ENCODE results near the gene ABCC4. TPM values are rescaled to one million over a fixed set of nuclear protein-coding genes. Genes with fewer than 3 reads are reported as not detected.

ABCC4 gene
- total RNA-seq, 1 experiment from 2014 or later = 26.3 TPM

DNA sequence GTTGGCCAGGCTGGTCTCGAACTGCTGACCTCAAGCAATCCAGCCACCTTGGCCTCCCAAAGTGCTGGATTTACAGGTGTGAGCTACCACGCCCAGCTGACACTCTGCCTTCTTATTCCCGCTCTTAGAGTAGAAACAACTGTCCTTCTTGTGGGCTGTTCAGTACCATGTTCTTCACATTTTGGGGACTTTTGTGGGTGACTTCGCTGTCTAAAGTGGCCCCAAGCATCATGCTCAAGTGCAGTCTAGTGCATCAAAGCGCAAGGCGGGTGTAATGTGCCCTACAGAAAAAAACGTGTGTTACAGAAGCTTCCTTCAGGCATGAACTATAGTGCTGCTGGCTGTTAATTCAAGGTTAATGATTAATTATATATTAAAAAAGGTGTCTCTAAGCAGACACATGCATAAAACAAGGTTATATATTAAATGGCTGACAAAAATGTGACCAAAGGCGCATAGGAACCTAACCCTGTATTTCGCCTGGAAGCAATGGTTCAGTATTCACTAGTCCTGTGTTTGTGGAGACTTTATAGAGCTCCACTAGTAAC is 38.3 kb downstream of the ABCC4 start:
- CTCF ChIA-PET = no interaction called here
- peaks cover 70% of the 10 kb centered on the region for H3K79me2 ChIP-seq (ENCODE audit: insufficient read depth, low read length)
- H3K4me1 ChIP-seq (ENCODE audit: control insufficient read depth in 1 of 2, insufficient read depth in 2 of 2, low read length in 2 of 2) = peaks cover 20 to 52% of the 10 kb centered on the region in 2 experiments; a peak in 3 of 4 replicates
- H3K27ac ChIP-seq (ENCODE audit: low read depth, low read length) = no peak overlapping the region
- H3K27me3 ChIP-seq (ENCODE audit: insufficient read depth, low read length) = no peaks in the 10 kb centered on the region
- DNase-seq (ENCODE audit: low read depth, low spot score) (no peak), ATAC-seq (no peak)
- POLR2A ChIA-PET = no interaction called here
- no peaks in the 10 kb centered on the region; a peak in 1 of 4 replicates for H3K9me3 ChIP-seq (ENCODE audit: control insufficient read depth in 1 of 2, insufficient read depth in 1 of 2, low read depth in 1 of 2, low read length in 2 of 2)
- RAD21 ChIA-PET (ENCODE audit: low non-redundant PET in 1 of 2, low total read pairs in 2 of 2, uncharacterized antibody in 2 of 2, unreplicated experiment in 2 of 2) = no interaction called here
- intact Hi-C loops (cut with micrococcal nuclease) = no loop called here
- no peaks in the 10 kb centered on the region for H3K9me2 ChIP-seq (ENCODE audit: insufficient read depth)
- H2AFZ ChIP-seq (ENCODE audit: low read depth, low read length, poor library complexity, severe bottlenecking) = no peak overlapping the region
- no peak overlapping the region for H3K4me3 ChIP-seq (replicated peaks in 1 of 2; ENCODE audit: low read depth in 1 of 2, low read length in 2 of 2)
- no peaks in the 10 kb centered on the region for H4K20me1 ChIP-seq (ENCODE audit: insufficient read depth)
- no peak overlapping the region for H3K9ac ChIP-seq (ENCODE audit: low read length)
- TF ChIP-seq CEBPB (IDR thresholded peaks at IDR 0.05; ENCODE audit: low read depth) = no peak
- TF ChIP-seq CBX3 (IDR thresholded peaks at IDR 0.05; ENCODE audit: low read depth) = no peak
- no peak for TF ChIP-seq FOSL1 (IDR thresholded peaks at IDR 0.05; ENCODE audit: low read depth)
- no peak for TF ChIP-seq POLR2A (IDR thresholded peaks at IDR 0.05; ENCODE audit: borderline replicate concordance, extremely low read depth, insufficient read depth, insufficient read length)
- no peak for TF ChIP-seq YY1 (IDR thresholded peaks at IDR 0.05; ENCODE audit: extremely low read depth, insufficient replicate concordance, low read depth, low read length)
- TF ChIP-seq, protein P1, sequence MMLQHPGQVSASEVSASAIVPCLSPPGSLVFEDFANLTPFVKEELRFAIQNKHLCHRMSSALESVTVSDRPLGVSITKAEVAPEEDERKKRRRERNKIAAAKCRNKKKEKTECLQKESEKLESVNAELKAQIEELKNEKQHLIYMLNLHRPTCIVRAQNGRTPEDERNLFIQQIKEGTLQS (IDR thresholded peaks at IDR 0.05) = no peak
- TF ChIP-seq RAD21 (IDR thresholded peaks at IDR 0.05; ENCODE audit: low read depth) = no peak
- TF ChIP-seq, protein P2, sequence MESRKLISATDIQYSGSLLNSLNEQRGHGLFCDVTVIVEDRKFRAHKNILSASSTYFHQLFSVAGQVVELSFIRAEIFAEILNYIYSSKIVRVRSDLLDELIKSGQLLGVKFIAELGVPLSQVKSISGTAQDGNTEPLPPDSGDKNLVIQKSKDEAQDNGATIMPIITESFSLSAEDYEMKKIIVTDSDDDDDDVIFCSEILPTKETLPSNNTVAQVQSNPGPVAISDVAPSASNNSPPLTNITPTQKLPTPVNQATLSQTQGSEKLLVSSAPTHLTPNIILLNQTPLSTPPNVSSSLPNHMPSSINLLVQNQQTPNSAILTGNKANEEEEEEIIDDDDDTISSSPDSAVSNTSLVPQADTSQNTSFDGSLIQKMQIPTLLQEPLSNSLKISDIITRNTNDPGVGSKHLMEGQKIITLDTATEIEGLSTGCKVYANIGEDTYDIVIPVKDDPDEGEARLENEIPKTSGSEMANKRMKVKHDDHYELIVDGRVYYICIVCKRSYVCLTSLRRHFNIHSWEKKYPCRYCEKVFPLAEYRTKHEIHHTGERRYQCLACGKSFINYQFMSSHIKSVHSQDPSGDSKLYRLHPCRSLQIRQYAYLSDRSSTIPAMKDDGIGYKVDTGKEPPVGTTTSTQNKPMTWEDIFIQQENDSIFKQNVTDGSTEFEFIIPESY (IDR thresholded peaks at IDR 0.05; ENCODE audit: extremely low read depth, insufficient replicate concordance, low read length) = no peak
- TF ChIP-seq SIN3A (IDR thresholded peaks at IDR 0.05; ENCODE audit: low read depth) = no peak
- TF ChIP-seq, protein P3, sequence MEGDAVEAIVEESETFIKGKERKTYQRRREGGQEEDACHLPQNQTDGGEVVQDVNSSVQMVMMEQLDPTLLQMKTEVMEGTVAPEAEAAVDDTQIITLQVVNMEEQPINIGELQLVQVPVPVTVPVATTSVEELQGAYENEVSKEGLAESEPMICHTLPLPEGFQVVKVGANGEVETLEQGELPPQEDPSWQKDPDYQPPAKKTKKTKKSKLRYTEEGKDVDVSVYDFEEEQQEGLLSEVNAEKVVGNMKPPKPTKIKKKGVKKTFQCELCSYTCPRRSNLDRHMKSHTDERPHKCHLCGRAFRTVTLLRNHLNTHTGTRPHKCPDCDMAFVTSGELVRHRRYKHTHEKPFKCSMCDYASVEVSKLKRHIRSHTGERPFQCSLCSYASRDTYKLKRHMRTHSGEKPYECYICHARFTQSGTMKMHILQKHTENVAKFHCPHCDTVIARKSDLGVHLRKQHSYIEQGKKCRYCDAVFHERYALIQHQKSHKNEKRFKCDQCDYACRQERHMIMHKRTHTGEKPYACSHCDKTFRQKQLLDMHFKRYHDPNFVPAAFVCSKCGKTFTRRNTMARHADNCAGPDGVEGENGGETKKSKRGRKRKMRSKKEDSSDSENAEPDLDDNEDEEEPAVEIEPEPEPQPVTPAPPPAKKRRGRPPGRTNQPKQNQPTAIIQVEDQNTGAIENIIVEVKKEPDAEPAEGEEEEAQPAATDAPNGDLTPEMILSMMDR (IDR thresholded peaks at IDR 0.05 in 2 of 3, conservative IDR thresholded peaks at IDR 0.05 in 1 of 3; ENCODE audit: borderline replicate concordance in 1 of 3, insufficient read depth in 1 of 3, low read depth in 2 of 3, low read length in 2 of 3) = no peak
- no peak for TF ChIP-seq EGR1 (IDR thresholded peaks at IDR 0.05; ENCODE audit: low read depth)
- TF ChIP-seq ZFX (IDR thresholded peaks at IDR 0.05) = no peak
- no peak for TF ChIP-seq ELF1 (IDR thresholded peaks at IDR 0.05; ENCODE audit: borderline replicate concordance, low read depth)
- no peak for TF ChIP-seq TCF7L2 (IDR thresholded peaks at IDR 0.05; ENCODE audit: borderline replicate concordance, extremely low read depth, insufficient read depth, insufficient read length)
- TF ChIP-seq, protein P4, sequence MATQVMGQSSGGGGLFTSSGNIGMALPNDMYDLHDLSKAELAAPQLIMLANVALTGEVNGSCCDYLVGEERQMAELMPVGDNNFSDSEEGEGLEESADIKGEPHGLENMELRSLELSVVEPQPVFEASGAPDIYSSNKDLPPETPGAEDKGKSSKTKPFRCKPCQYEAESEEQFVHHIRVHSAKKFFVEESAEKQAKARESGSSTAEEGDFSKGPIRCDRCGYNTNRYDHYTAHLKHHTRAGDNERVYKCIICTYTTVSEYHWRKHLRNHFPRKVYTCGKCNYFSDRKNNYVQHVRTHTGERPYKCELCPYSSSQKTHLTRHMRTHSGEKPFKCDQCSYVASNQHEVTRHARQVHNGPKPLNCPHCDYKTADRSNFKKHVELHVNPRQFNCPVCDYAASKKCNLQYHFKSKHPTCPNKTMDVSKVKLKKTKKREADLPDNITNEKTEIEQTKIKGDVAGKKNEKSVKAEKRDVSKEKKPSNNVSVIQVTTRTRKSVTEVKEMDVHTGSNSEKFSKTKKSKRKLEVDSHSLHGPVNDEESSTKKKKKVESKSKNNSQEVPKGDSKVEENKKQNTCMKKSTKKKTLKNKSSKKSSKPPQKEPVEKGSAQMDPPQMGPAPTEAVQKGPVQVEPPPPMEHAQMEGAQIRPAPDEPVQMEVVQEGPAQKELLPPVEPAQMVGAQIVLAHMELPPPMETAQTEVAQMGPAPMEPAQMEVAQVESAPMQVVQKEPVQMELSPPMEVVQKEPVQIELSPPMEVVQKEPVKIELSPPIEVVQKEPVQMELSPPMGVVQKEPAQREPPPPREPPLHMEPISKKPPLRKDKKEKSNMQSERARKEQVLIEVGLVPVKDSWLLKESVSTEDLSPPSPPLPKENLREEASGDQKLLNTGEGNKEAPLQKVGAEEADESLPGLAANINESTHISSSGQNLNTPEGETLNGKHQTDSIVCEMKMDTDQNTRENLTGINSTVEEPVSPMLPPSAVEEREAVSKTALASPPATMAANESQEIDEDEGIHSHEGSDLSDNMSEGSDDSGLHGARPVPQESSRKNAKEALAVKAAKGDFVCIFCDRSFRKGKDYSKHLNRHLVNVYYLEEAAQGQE (IDR thresholded peaks at IDR 0.05; ENCODE audit: low read depth) = no peak
- TF ChIP-seq, protein P5, sequence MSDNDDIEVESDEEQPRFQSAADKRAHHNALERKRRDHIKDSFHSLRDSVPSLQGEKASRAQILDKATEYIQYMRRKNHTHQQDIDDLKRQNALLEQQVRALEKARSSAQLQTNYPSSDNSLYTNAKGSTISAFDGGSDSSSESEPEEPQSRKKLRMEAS (IDR thresholded peaks at IDR 0.05) = no peak
- no peak for TF ChIP-seq POLR2AphosphoS5 (IDR thresholded peaks at IDR 0.05; ENCODE audit: low read depth, low read length)
- TF ChIP-seq SRF (IDR thresholded peaks at IDR 0.05; ENCODE audit: low read depth) = no peak
- BruUV-seq (replicated peaks) = no TSS peak
- H3K4me2 ChIP-seq (ENCODE audit: low read length) = no peak overlapping the region
- H3K36me3 ChIP-seq (ENCODE audit: control insufficient read depth in 1 of 2, insufficient read depth in 2 of 2, low read length in 2 of 2) = peaks cover 0 to 7% of the 10 kb centered on the region in 2 experiments; a peak in 1 of 4 replicates
